AG09309 (cell line): Measurements from ENCODE around the gene ATAD3B.
"Not testable (repeated sequence)": the region's sequence is repeated elsewhere in the genome, so short reads cannot be mapped to it uniquely, and the experiment has no call there.

Experiments
- DNase-seq: peaks from one replicate; pipeline ENCODE4 v3.0.0-alpha.2; 2010; ENCODE audit warnings: low read depth
- H3K4me3 ChIP-seq: 2 replicates; pipeline ENCODE4 v1.5.1; 2011; ENCODE audit warnings: mild to moderate bottlenecking, low read depth, low read length, moderate library complexity; ENCODE audit not compliant: control insufficient read depth
- TF ChIP-seq, protein P1 (sequence below): IDR thresholded peaks from 2 replicates; pipeline ENCODE4 v1.5.1; 2011; ENCODE audit warnings: mild to moderate bottlenecking, low read depth, low read length, inconsistent platforms; ENCODE audit not compliant: insufficient read depth, control insufficient read depth; ENCODE audit errors: missing control alignments

ATAD3B gene

DNA sequence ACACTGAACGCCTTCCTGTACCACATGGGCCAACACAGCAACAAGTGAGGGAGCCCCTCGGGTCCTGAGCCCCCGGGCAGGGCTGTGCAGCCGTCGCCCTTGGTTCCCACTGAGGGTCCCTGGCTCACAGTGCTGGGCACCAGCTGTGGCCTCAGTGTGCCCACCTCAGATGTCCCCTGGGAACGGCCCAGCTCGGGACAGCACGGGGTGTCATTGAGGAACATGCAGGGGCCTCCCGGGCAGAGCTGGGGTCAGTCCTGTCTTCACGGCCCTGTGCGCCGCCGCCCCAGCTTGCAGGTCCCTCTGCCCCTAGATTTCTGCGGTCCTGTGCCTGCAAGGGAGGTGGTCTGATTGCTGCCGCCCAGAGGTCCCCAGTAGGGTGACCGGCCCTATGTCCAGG lies 17.7 kb downstream of the ATAD3B start:
- TF ChIP-seq, protein P1, sequence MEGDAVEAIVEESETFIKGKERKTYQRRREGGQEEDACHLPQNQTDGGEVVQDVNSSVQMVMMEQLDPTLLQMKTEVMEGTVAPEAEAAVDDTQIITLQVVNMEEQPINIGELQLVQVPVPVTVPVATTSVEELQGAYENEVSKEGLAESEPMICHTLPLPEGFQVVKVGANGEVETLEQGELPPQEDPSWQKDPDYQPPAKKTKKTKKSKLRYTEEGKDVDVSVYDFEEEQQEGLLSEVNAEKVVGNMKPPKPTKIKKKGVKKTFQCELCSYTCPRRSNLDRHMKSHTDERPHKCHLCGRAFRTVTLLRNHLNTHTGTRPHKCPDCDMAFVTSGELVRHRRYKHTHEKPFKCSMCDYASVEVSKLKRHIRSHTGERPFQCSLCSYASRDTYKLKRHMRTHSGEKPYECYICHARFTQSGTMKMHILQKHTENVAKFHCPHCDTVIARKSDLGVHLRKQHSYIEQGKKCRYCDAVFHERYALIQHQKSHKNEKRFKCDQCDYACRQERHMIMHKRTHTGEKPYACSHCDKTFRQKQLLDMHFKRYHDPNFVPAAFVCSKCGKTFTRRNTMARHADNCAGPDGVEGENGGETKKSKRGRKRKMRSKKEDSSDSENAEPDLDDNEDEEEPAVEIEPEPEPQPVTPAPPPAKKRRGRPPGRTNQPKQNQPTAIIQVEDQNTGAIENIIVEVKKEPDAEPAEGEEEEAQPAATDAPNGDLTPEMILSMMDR = no peak

DNA sequence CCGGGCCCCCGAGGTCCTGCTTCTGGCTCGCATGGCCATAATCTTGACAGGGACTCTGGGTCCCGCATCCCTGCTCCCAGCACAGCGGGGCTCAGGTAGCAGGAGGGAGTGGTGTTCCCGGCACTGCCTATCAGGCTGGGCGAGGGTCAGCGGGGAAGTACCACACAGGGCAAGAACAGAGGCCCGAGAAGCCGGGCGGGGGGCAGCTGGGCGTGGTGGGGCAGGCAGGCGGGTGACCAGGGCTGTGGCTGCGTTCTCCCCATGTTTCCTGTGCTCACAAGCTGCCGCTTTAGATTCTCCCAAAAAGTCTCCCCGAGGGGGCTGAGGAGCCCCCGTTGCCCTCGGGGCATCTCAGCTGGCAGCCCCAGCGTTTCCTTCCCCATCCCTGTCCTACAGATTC lies 18.3 kb downstream of the ATAD3B start:
- DNase-seq = no peak
- TF ChIP-seq, protein P1 = no peak
- no peak overlapping the region for H3K4me3 ChIP-seq

More for the DNA sequence above, 17.7 kb downstream of the ATAD3B start:
- no peak overlapping the region for H3K4me3 ChIP-seq
- DNase-seq = no peak

DNA sequence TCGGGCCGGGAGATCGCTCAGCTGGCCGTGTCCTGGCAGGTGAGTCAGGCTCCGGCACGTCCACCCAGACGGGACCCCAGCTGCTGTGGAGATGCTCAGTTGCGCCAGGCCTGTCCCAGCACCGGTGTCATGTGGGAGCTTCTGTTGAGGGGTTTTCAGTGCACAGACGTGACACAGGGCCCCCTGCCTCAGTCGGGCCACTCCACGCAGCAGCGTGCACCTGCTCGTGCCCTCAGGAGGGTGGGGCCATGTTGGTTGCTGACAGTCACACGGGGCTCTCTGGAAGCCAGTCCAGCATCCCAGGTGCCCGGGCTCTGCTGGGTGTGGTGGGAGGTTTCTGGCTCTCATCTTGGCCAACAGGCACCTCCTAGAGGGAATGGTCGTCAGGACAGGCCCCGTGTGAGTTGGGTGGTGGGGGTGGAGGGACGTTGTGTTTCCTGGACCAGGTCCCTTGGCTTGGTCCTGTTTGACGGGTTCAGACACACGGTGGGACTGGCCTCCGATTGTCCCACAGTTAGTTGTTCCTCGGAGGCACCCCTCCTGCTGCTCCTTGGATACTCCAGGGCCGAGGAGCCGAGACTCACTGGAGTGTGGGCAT lies 19.2 kb downstream of the ATAD3B start:
- DNase-seq = no peak
- TF ChIP-seq, protein P1 = no peak
- H3K4me3 ChIP-seq = no peak overlapping the region

DNA sequence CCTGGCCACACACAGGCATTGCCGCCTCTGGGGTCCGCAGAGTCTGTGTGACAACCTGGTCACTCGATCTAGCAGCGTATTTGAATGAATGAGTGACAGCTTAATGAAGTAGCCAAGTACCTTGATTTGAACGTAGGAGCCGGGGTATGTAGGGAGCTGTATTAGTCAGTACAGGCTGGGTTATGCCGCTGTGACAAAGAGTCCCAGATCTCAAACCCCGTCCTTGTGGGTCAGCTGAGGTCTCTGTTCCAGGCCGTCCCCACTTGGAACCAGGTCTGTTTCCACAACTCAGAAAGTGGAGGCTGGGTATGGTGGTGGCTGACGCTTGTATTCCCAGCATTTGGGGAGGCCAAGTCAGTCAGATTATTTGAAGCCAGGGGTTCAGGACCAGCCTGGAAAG lies 20.0 kb downstream of the ATAD3B start:
- no peak for DNase-seq
- TF ChIP-seq, protein P1 = no peak
- no peak overlapping the region for H3K4me3 ChIP-seq

DNA sequence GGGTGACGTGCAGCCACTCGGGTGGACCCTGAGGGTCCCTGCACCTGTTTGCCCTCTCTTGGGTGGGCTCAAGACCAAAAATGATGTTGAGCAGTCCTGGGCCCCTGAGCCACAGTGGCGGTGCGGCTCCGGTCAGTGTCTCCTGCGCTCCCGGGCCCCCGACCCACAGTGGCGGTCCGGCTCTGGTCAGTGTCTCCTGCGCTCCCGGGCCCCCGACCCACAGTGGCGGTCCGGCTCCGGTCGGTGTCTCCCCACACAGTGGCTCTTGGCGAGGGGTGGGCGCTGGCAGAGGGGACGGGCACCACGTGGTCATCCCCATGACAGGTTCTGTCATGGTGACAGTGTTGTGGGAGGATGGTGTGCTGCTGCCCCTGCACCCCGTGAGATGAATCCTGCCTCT lies 22.7 kb downstream of the ATAD3B start:
- not testable (repeated sequence) for H3K4me3 ChIP-seq

DNA sequence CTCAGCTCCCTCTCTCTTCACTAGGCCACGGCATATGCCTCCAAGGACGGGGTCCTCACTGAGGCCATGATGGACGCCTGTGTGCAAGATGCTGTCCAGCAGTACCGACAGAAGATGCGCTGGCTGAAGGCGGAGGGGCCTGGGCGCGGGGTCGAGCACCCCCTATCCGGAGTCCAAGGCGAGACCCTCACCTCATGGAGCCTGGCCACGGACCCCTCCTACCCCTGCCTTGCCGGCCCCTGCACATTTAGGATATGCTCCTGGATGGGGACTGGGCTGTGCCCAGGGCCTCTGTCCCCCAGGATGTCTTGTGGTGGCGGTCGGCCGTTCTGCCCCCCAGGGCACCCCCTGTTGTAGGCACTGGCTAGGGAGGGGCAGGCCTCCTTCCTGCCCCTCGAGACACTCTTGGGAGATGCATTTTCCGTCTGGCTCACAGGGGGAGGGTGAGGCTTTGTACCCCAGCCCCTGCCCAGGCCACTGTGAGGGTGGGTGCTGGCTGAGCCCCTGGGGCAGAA lies 24.0 kb downstream of the ATAD3B start:
- DNase-seq = not testable (repeated sequence)

More for the DNA sequence above, 22.7 kb downstream of the ATAD3B start:
- not testable (repeated sequence) for DNase-seq

DNA sequence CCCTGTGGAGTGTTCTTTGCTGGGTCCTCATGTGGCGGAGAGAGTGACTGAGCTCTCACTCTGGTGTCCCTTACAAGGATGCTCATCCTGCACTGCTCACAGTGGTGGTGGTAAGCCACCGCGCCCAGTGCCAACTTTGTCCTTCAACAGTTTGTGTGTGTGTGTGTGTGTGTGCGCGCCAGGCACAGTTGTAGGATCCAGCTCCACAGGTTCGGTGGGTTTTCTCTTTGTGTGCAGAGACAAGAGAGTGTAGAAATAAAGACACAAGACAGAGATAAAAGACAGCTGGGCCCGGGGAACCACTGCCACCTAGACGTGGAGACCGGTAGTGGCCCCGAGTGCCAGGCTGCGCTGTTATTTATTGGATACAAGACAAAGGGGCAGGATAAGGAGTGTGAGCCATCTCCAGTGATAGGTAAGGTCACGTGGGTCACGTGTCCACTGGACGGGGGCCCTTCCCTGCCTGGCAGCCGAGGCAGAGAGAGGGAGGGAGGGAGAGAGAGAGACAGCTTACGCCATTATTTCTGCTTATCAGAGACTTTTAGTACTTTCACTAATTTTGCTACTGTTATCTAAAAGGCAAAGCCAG lies 33.3 kb downstream of the ATAD3B start:
- not testable (repeated sequence) for H3K4me3 ChIP-seq, DNase-seq
- TF ChIP-seq, protein P1 = peak; percentile 65

More for the DNA sequence above, 24.0 kb downstream of the ATAD3B start:
- not testable (repeated sequence) for H3K4me3 ChIP-seq
